B cell (primary cell): ENCODE data around the gene CCDC110. TPM values are rescaled to one million over a fixed set of nuclear protein-coding genes. Genes with fewer than 3 reads are reported as not detected.

ENCODE experiments used
- ATAC-seq: fragments of 200-7000 bp; cut with Tn5 transposase; one replicate; pipeline ENCODE4 v1.10.0; 2021; ENCODE audit warnings: low read depth, mild to moderate bottlenecking, moderate number of reproducible peaks, moderate library complexity
- CTCF ChIA-PET: fragments of 350-600 bp; sonication (Branson Sonifier 250); formaldehyde crosslinking; loops from one replicate; lab custom pipeline; 2021; ENCODE audit warnings: antibody characterized with exemption, inconsistent platforms; lab: Charles Lee
- POLR2A ChIA-PET: fragments of 350-600 bp; sonication (Branson Sonifier 250); formaldehyde crosslinking; loops from one replicate; lab custom pipeline; 2021; ENCODE audit warnings: antibody characterized with exemption; lab: Charles Lee
- DNase-seq: peaks from one replicate; pipeline ENCODE4 v3.0.0; 2013
- H2AFZ ChIP-seq: 2 replicates; pipeline ENCODE4 v1.6.1; 2012; ENCODE audit warnings: mild to moderate bottlenecking, low read depth, low read length; ENCODE audit not compliant: insufficient read depth, poor library complexity, severe bottlenecking
- H3K27ac ChIP-seq, 2 donors: 1 replicate in 1 of 2; 2 replicates in 1 of 2; pipeline ENCODE4 v1.5.1; 2012 to 2013; ENCODE audit warnings: low read length in 2 of 2, mild to moderate bottlenecking in 2 of 2, moderate library complexity in 1 of 2
- H3K27me3 ChIP-seq, 4 experiments: fragments of 200-600 bp in 1 of 4; sonication (generic) in 1 of 4; replicated peaks in 1 of 4; 1 replicate in 2 of 4; 2 replicates in 2 of 4; pipeline versions ENCODE4 v1.6.1 to v1.7.0; 2013 to 2016; ENCODE audit warnings: low read length in 3 of 4, mild to moderate bottlenecking in 2 of 4, mixed read lengths in 1 of 4, moderate library complexity in 1 of 4; ENCODE audit not compliant: insufficient read depth in 4 of 4, control insufficient read depth in 3 of 4; ENCODE audit errors: control extremely low read depth in 1 of 4
- H3K36me3 ChIP-seq, 2 experiments: replicated peaks in 1 of 2; 1 replicate in 1 of 2; 2 replicates in 1 of 2; pipeline versions ENCODE4 v1.6.1 to v1.7.1; 2013; ENCODE audit warnings: low read length in 1 of 2; ENCODE audit not compliant: insufficient read depth in 2 of 2, control insufficient read depth in 1 of 2; ENCODE audit errors: control extremely low read depth in 1 of 2, extremely low read depth in 1 of 2
- H3K4me1 ChIP-seq, 2 donors: fragments of 200-600 bp in 1 of 2; sonication (generic) in 1 of 2; 1 replicate in 1 of 2; 2 replicates in 1 of 2; pipeline versions ENCODE4 v1.5.1 to v1.6.1; 2013 to 2017; ENCODE audit warnings: low read length in 2 of 2; ENCODE audit not compliant: control insufficient read depth in 2 of 2, insufficient read depth in 2 of 2
- H3K4me2 ChIP-seq: replicated peaks from 2 replicates; pipeline ENCODE3; 2012; ENCODE audit warnings: mild to moderate bottlenecking, low read depth, low read length; ENCODE audit not compliant: poor library complexity, severe bottlenecking
- H3K4me3 ChIP-seq, 5 experiments: fragments of 200-600 bp in 1 of 5; sonication (generic) in 1 of 5; 1 replicate in 3 of 5; 2 replicates in 2 of 5; pipeline versions ENCODE4 v1.5.1 to v1.7.0; 2011 to 2016; ENCODE audit warnings: low read length in 4 of 5, mild to moderate bottlenecking in 4 of 5, low read depth in 2 of 5, control low read depth in 1 of 5, moderate library complexity in 1 of 5; ENCODE audit not compliant: insufficient read depth in 1 of 5; ENCODE audit errors: control extremely low read depth in 1 of 5, extremely low read depth in 1 of 5
- H3K79me2 ChIP-seq: fragments of 200-600 bp; sonication (generic); one replicate; pipeline ENCODE4 v1.6.0; 2016; ENCODE audit warnings: low read length; ENCODE audit not compliant: control insufficient read depth, insufficient read depth
- H3K9ac ChIP-seq: fragments of 200-600 bp; sonication (generic); 2 replicates; pipeline ENCODE4 v1.6.1; 2017; ENCODE audit warnings: mild to moderate bottlenecking, low read length, moderate library complexity
- H3K9me3 ChIP-seq, 3 donors: one replicate each; pipeline versions ENCODE4 v1.6.1 to v1.7.1; 2013; ENCODE audit warnings: low read length in 2 of 3; ENCODE audit not compliant: control insufficient read depth in 2 of 3, insufficient read depth in 1 of 3; ENCODE audit errors: control extremely low read depth in 1 of 3
- H4K20me1 ChIP-seq: 2 replicates; pipeline ENCODE4 v1.6.0; 2012; ENCODE audit warnings: mild to moderate bottlenecking, low read length; ENCODE audit not compliant: insufficient read depth, control insufficient read depth, poor library complexity, severe bottlenecking
- H3K27ac Mint-ChIP-seq: one replicate; pipeline ENCODE4 v1.8.0; 2021; ENCODE audit warnings: mixed read lengths
- H3K27me3 Mint-ChIP-seq: one replicate; pipeline ENCODE4 v1.8.0; 2021; ENCODE audit warnings: mixed read lengths
- H3K4me1 Mint-ChIP-seq: one replicate; pipeline ENCODE4 v1.8.0; 2021; ENCODE audit warnings: mixed read lengths
- H3K4me3 Mint-ChIP-seq: one replicate; pipeline ENCODE4 v1.8.0; 2021; ENCODE audit warnings: mixed read lengths
- H3K9me3 Mint-ChIP-seq: one replicate; pipeline ENCODE4 v1.8.0; 2022; ENCODE audit warnings: mixed read lengths; ENCODE audit not compliant: insufficient read depth
- CTCF ChIP-seq: fragments of 200-600 bp; IDR thresholded peaks from one replicate; pipeline ENCODE4 v1.8.0; 2022; ENCODE audit warnings: antibody characterized with exemption, mild to moderate bottlenecking
- EZH2 ChIP-seq: IDR thresholded peaks from 2 replicates; pipeline ENCODE4 v1.6.1; 2012; ENCODE audit warnings: borderline replicate concordance, low read depth, mild to moderate bottlenecking, moderate library complexity, low read length; ENCODE audit not compliant: insufficient read depth, poor library complexity, severe bottlenecking
- WGBS: methylation state at CpG from one replicate; pipeline ENCODE4 v1.1.5; 2013; ENCODE audit warnings: missing lambda C conversion rate; ENCODE audit not compliant: insufficient coverage; 5-methylcytosine and 5-hydroxymethylcytosine counted together
- intact Hi-C: fragments of 100-400 bp; cut with micrococcal nuclease; formaldehyde crosslinking; loops from one replicate; pipeline ENCODE4 v1.10.0; 2022
- polyA plus RNA-seq: library from polyadenylated mRNA; depleted of rRNA; stranded (reverse); fragments of >200 nt; gene quantifications from 2 replicates; pipeline ENCODE4 v1.2.3, GENCODE V29; 2012
- total RNA-seq, 2 donors: library from RNA; stranded (reverse); fragments of 120-200 nt in 1 of 2; gene quantifications; 1 replicate in 1 of 2; 2 replicates in 1 of 2; pipeline versions ENCODE4 v1.2.3 to v1.2.4, GENCODE V29; 2013 to 2022

Gene CCDC110
- total and polyA plus RNA-seq, 2 donors (not counting 1 experiment from before 2014, with no cell fraction given) = 0.04 to 2.3 TPM

GRCh38 chr4:185481401-185481800, 9.9 kb upstream of the CCDC110 start:
- Histone ChIP-seq H3K4me3 (no peak overlapping the region), H3K9ac (no peak overlapping the region), H3K36me3 (no peaks in the 10 kb centered on the region), H3K79me2 (no peaks in the 10 kb centered on the region), H2AFZ (no peak overlapping the region), H3K4me1 (no peaks in the 10 kb centered on the region), H4K20me1 (no peaks in the 10 kb centered on the region), H3K27ac (no peak overlapping the region), H3K27me3 (peaks cover 0 to 21% (median 10%) of the 10 kb centered on the region in 4 experiments), H3K4me2 (no peak overlapping the region), H3K9me3 (no peaks in the 10 kb centered on the region)
- peaks cover 37% of the 10 kb centered on the region for H3K27me3 Mint-ChIP-seq
- intact Hi-C loops = no loop called here
- ChIA-PET CTCF (interaction anchor here (1.0 kb wide), 1 partner anchor 9 kb away, joined by 4 read pairs; no protein-coding TSS in a partner anchor), POLR2A (no interaction called here)
- peaks cover 12% of the 10 kb centered on the region for H3K4me1 Mint-ChIP-seq
- H3K27ac Mint-ChIP-seq = no peak overlapping the region
- DNase-seq = no peak
- H3K4me3 Mint-ChIP-seq = no peak overlapping the region
- no peak for TF ChIP-seq CTCF
- TF ChIP-seq EZH2 = no peak
- WGBS = no CpG with 5 or more reads among the region's 2 CpGs
- ATAC-seq = no peak
- no peaks in the 10 kb centered on the region for H3K9me3 Mint-ChIP-seq

- Mint-ChIP-seq H3K27me3 (peaks cover 32% of the 10 kb centered on the region), H3K4me1 (peaks cover 12% of the 10 kb centered on the region), H3K4me3 (no peak overlapping the region), H3K27ac (no peak overlapping the region), H3K9me3 (no peaks in the 10 kb centered on the region)
- Histone ChIP-seq H3K79me2 (no peaks in the 10 kb centered on the region), H3K27me3 (peaks cover 0 to 21% (median 10%) of the 10 kb centered on the region in 4 experiments), H3K27ac (no peak overlapping the region), H3K9ac (no peak overlapping the region), H3K9me3 (no peaks in the 10 kb centered on the region), H3K36me3 (no peaks in the 10 kb centered on the region), H4K20me1 (no peaks in the 10 kb centered on the region), H3K4me2 (no peak overlapping the region), H2AFZ (no peak overlapping the region), H3K4me3 (no peak overlapping the region), H3K4me1 (no peaks in the 10 kb centered on the region)
- POLR2A ChIA-PET = no interaction called here
- TF ChIP-seq CTCF = no peak
- TF ChIP-seq EZH2 = no peak
- no peak for ATAC-seq
- DNase-seq = no peak
- CTCF ChIA-PET = interaction anchor here (1.1 kb wide), 1 partner anchor 118 kb away, joined by 4 read pairs; no protein-coding TSS in a partner anchor
- WGBS = 53% methylated on average over 12 of the region's 15 CpGs
- intact Hi-C loops = no loop called here
These were observed 8.6 kb upstream of the CCDC110 start for GRCh38 chr4:185480016-185480732.
